DOHH2 (cell line): ENCODE results near the gene GDPGP1.

Experiments
- CTCF ChIP-seq: fragments of 200-600 bp; sonication (generic); IDR thresholded peaks from one replicate; pipeline ENCODE4 v1.5.1; 2014; ENCODE audit warnings: antibody characterized with exemption, mild to moderate bottlenecking, low read depth, low read length; ENCODE audit not compliant: poor library complexity, severe bottlenecking
- EZH2phosphoT487 ChIP-seq: fragments of 200-600 bp; sonication (generic); IDR thresholded peaks from 2 replicates; pipeline ENCODE4 v1.6.1; 2017; ENCODE audit warnings: borderline replicate concordance, mild to moderate bottlenecking, antibody characterized with exemption, low read length, moderate library complexity, mixed read lengths

DNA sequence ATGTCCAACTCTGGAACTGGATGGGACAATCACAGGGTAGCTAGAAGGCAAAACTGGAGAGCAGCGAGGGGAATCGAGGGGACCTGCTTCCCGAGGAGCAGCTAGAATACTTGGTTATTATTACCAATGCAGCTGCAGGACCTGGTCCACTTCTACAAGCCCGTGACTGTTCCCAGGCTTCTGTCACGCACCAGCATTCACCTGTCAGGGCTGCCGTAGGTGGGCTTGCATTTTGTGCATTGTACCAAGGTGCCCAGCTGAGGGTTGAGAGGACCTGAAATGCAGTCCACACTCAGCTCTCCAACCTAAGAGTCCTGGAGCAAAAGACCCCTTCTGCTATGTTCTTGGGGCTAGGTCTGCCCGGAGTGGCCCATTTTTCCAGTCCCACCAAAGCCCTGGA, 30.5 kb upstream of the GDPGP1 start:
- no peak for TF ChIP-seq CTCF
- TF ChIP-seq EZH2phosphoT487: no peak
